Transverse colon (tissue), 4 donors: ENCODE data around the gene PHACTR4. TPM values are rescaled to one million over a fixed set of nuclear protein-coding genes. Genes with fewer than 3 reads are reported as not detected.
A peak's percentile ranks its signal among the peaks of the same experiment; 100 is the strongest.

Source experiments
- DNase-seq: peaks from one replicate; pipeline ENCODE4 v3.0.0-alpha.2; 2019
- H3K27ac ChIP-seq, 4 donors: fragments of 200-600 bp; sonication (generic); 2 replicates each; pipeline ENCODE4 v1.5.1; 2016 to 2018; ENCODE audit warnings: inconsistent platforms in 4 of 4
- H3K27me3 ChIP-seq: fragments of 200-600 bp; sonication (generic); 2 replicates; pipeline ENCODE4 v1.5.1; 2017; ENCODE audit warnings: inconsistent platforms
- H3K36me3 ChIP-seq, 4 donors: fragments of 200-600 bp; sonication (generic); 2 replicates each; pipeline ENCODE4 v1.5.1; 2017 to 2019; ENCODE audit warnings: inconsistent platforms in 4 of 4
- H3K4me1 ChIP-seq, 4 donors: fragments of 200-600 bp; sonication (generic); 2 replicates each; pipeline ENCODE4 v1.5.1; 2017 to 2020; ENCODE audit warnings: inconsistent platforms in 4 of 4
- H3K4me3 ChIP-seq, 4 donors: fragments of 200-600 bp; sonication (generic); 1 replicate in 1 of 4; 2 replicates in 3 of 4; pipeline versions ENCODE4 v1.5.1 to v1.6.1; 2017 to 2019; ENCODE audit warnings: inconsistent platforms in 4 of 4
- H3K9me3 ChIP-seq, 2 donors: fragments of 200-600 bp; sonication (generic); 2 replicates each; pipeline ENCODE4 v1.5.1; 2017 to 2019; ENCODE audit warnings: inconsistent platforms in 2 of 2
- CTCF ChIP-seq, 5 experiments: fragments of 200-600 bp in 3 of 5; fragments of 450-650 bp in 2 of 5; sonication (generic) in 3 of 5; IDR thresholded peaks; 1 replicate in 2 of 5; 2 replicates in 3 of 5; pipeline ENCODE4 v1.5.1; 2016 to 2017; ENCODE audit warnings: antibody characterized with exemption in 5 of 5, inconsistent platforms in 3 of 5, mild to moderate bottlenecking in 2 of 5, moderate library complexity in 1 of 5
- EP300 ChIP-seq: sonication (generic); formaldehyde crosslinking; IDR thresholded peaks from one replicate; pipeline ENCODE4 v1.6.1; 2017; ENCODE audit warnings: antibody characterized with exemption, low read depth
- POLR2A ChIP-seq: fragments of 450-650 bp; IDR thresholded peaks from one replicate; pipeline ENCODE4 v1.6.1; 2016; ENCODE audit warnings: antibody characterized with exemption, mild to moderate bottlenecking, moderate library complexity
- POLR2AphosphoS5 ChIP-seq, 3 donors: sonication (generic); formaldehyde crosslinking; IDR thresholded peaks; one replicate each; pipeline ENCODE4 v1.6.1; 2016; ENCODE audit warnings: antibody characterized with exemption in 3 of 3
- WGBS, 2 donors: methylation state at CpG; one replicate each; pipeline ENCODE4 v1.1.5; 2018; ENCODE audit warnings: low coverage in 1 of 2; 5-methylcytosine and 5-hydroxymethylcytosine counted together
- in situ Hi-C, 4 donors: fragments of 200-750 bp; cut with MboI; loops; one replicate each; pipeline versions ENCODE4 v1.15.0 to v1.15.1; 2017; ENCODE audit warnings: low sequenced_read_pairs in 3 of 4, low pct_ligation_motif_present in 1 of 4, low pct_unique_long_range_greater_than_20kb in 1 of 4
- intact Hi-C: fragments of 100-400 bp; cut with DNase I; formaldehyde crosslinking; loops from one replicate; pipeline ENCODE4 v1.15.1; 2023; ENCODE audit warnings: low total_unique reads
- total RNA-seq, 4 donors: library from RNA; depleted of rRNA; stranded (reverse); fragments of >200 nt; gene quantifications; one replicate each; pipeline ENCODE4 v1.1.0, GENCODE V29; 2016

The PHACTR4 gene
- total RNA-seq, 4 donors from 2014 or later, result 31.4 to 51.1 (median 41.6) TPM

GRCh38 chr1:28503117-28503516 lies 133.6 kb downstream of the PHACTR4 start:
- intact Hi-C loops, result no loop called here
- no peak for DNase-seq
- no peaks in the 10 kb centered on the region for H3K9me3 ChIP-seq
- H3K4me1 ChIP-seq, result peaks cover 6 to 34% (median 14%) of the 10 kb centered on the region in 4 donors
- WGBS, 2 donors, result 40 to 42% methylated on average over 1 to 3 of the region's 3 CpGs
- no peak for TF ChIP-seq CTCF (IDR thresholded peaks at IDR 0.05)
- TF ChIP-seq POLR2A, result no peak
- TF ChIP-seq POLR2AphosphoS5 (IDR thresholded peaks at IDR 0.05), result no peak
- TF ChIP-seq EP300, result no peak
- in situ Hi-C loops, result loop anchor here in 3 of 4 donors (25.0 kb wide), 3 partner anchors 109 to 384 kb away; partner anchors contain the start of genes ATP5IF1 (in 1 of the 3) and DNAJC8 (in 1 of the 3)
- peaks cover 0 to 2% (median 0%) of the 10 kb centered on the region in 4 donors for H3K36me3 ChIP-seq
- H3K4me3 ChIP-seq, result no peak overlapping the region
- H3K27me3 ChIP-seq, result no peaks in the 10 kb centered on the region
- peak overlapping the region in 3 of 4 donors; percentile 12 to 49 (median 48) for H3K27ac ChIP-seq

- TF ChIP-seq POLR2AphosphoS5 (IDR thresholded peaks at IDR 0.05), result peak; percentile 98 to 99 (median 99)
- TF ChIP-seq POLR2A, result peak; percentile 98
- TF ChIP-seq EP300, result no peak
- no peak for TF ChIP-seq CTCF (IDR thresholded peaks at IDR 0.05)
These were observed 136.1 kb downstream of the PHACTR4 start, which contains the start of gene RCC1 for GRCh38 chr1:28505406-28506187. TSS of gene RCC1 (plus strand) at chr1:28506043. CDS start at chr1:28529867, 23,824 bp downstream.

GRCh38 chr1:28506907-28507246 lies 137.3 kb downstream of the PHACTR4 start:
- no peak for DNase-seq
- H3K4me3 ChIP-seq, result peak overlapping the region; percentile 55 to 78 (median 65)
- H3K36me3 ChIP-seq, result peaks cover 0 to 35% (median 14%) of the 10 kb centered on the region in 4 donors
- WGBS, 2 donors, result 1 to 5% methylated on average over 14 of the region's 14 CpGs
- no peaks in the 10 kb centered on the region for H3K27me3 ChIP-seq
- H3K9me3 ChIP-seq, result no peaks in the 10 kb centered on the region
- intact Hi-C loops, result no loop called here
- in situ Hi-C loops, result loop anchor here in 3 of 4 donors (25.0 kb wide), 3 partner anchors 105 to 380 kb away; partner anchors contain the start of genes ATP5IF1 (in 1 of the 3) and DNAJC8 (in 1 of the 3)
- H3K4me1 ChIP-seq, result peaks cover 22 to 63% (median 42%) of the 10 kb centered on the region in 4 donors
- TF ChIP-seq CTCF (IDR thresholded peaks at IDR 0.05), result peak in 1 of 5 experiments; percentile 1
- TF ChIP-seq POLR2AphosphoS5 (IDR thresholded peaks at IDR 0.05), result no peak
- H3K27ac ChIP-seq, result peak overlapping the region; percentile 88 to 94 (median 90)

More at GRCh38 chr1:28505406-28506187, 136.1 kb downstream of the PHACTR4 start, which contains the start of gene RCC1:
- H3K4me1 ChIP-seq, result peaks cover 22 to 58% (median 37%) of the 10 kb centered on the region in 4 donors
- peaks cover 0 to 24% (median 12%) of the 10 kb centered on the region in 4 donors for H3K36me3 ChIP-seq
- peak within 1 kb of the TSS; percentile 55 to 78 (median 65) for H3K4me3 ChIP-seq
- intact Hi-C loops (no loop called here), in situ Hi-C loops (loop anchor here in 3 of 4 donors (25.0 kb wide), 3 partner anchors 107 to 382 kb away; partner anchors contain the start of genes ATP5IF1 (in 1 of the 3) and DNAJC8 (in 1 of the 3))
- H3K27ac ChIP-seq, result peak within 1 kb of the TSS; percentile 88 to 94 (median 90)
- H3K9me3 ChIP-seq, result no peaks in the 10 kb centered on the region
- no peaks in the 10 kb centered on the region for H3K27me3 ChIP-seq
- peak; percentile 98 for DNase-seq
- 2 to 4% methylated on average over 19 to 41 of the region's 41 CpGs for WGBS, 2 donors

GRCh38 chr1:28507247-28507645 lies 137.7 kb downstream of the PHACTR4 start:
- Histone ChIP-seq H3K4me1 (peaks cover 25 to 67% (median 42%) of the 10 kb centered on the region in 4 donors), H3K9me3 (no peaks in the 10 kb centered on the region), H3K4me3 (peak overlapping the region; percentile 55 to 78 (median 65)), H3K27me3 (no peaks in the 10 kb centered on the region), H3K36me3 (peaks cover 0 to 38% (median 14%) of the 10 kb centered on the region in 4 donors), H3K27ac (peak overlapping the region; percentile 88 to 94 (median 90))
- WGBS, 2 donors, result 0 to 3% methylated on average over 1 to 11 of the region's 11 CpGs
- TF ChIP-seq POLR2AphosphoS5 (IDR thresholded peaks at IDR 0.05) (no peak), EP300 (no peak), CTCF (IDR thresholded peaks at IDR 0.05) (no peak), POLR2A (no peak)
- no peak for DNase-seq
- in situ Hi-C loops (loop anchor here in 3 of 4 donors (25.0 kb wide), 3 partner anchors 105 to 380 kb away; partner anchors contain the start of genes ATP5IF1 (in 1 of the 3) and DNAJC8 (in 1 of the 3)), intact Hi-C loops (no loop called here)
